HepG2 (cell line): ENCODE measurements around the gene SGF29. TPM values are rescaled to one million over a fixed set of nuclear protein-coding genes. Genes with fewer than 3 reads are reported as not detected.

Experiments
- ATM ChIP-seq: fragments of 450-650 bp; IDR thresholded peaks from 2 replicates; pipeline ENCODE4 v1.7.1; 2017; ENCODE audit warnings: mild to moderate bottlenecking, borderline replicate concordance
- DRAP1 ChIP-seq: IDR thresholded peaks from 2 replicates; pipeline ENCODE4 v1.6.1; 2016; ENCODE audit warnings: missing genetic modification reagents, missing compliant biosample characterization
- KDM1A ChIP-seq: IDR thresholded peaks from 2 replicates; pipeline ENCODE4 v1.6.1; 2016; ENCODE audit warnings: missing compliant biosample characterization
- KLF16 ChIP-seq, 2 experiments: sonication (generic) in 1 of 2; formaldehyde crosslinking in 1 of 2; IDR thresholded peaks; 2 replicates each; pipeline versions ENCODE4 v1.6.1 to v1.8.0; 2016 to 2023; ENCODE audit warnings: missing genetic modification reagents in 2 of 2, missing compliant biosample characterization in 1 of 2
- LRRFIP1 ChIP-seq: sonication (generic); formaldehyde crosslinking; conservative IDR thresholded peaks from 2 replicates; pipeline ENCODE4 v1.4.0; 2020; ENCODE audit warnings: missing genetic modification reagents
- MLX ChIP-seq: IDR thresholded peaks from 2 replicates; pipeline ENCODE4 v1.6.1; 2016
- ONECUT2 ChIP-seq: sonication (generic); formaldehyde crosslinking; IDR thresholded peaks from 2 replicates; pipeline ENCODE4 v1.4.0; 2020; ENCODE audit warnings: missing genetic modification reagents
- PCBP2 ChIP-seq: fragments of 200-400 bp; formaldehyde crosslinking; optimal IDR thresholded peaks from 2 replicates; pipeline ENCODE3; 2018; ENCODE audit warnings: low read length, low read depth; ENCODE audit not compliant: poor library complexity, severe bottlenecking
- PRDM15 ChIP-seq: sonication (generic); formaldehyde crosslinking; IDR thresholded peaks from 2 replicates; pipeline ENCODE4 v1.4.0; 2020; ENCODE audit warnings: missing genetic modification reagents
- RELA ChIP-seq: sonication (generic); formaldehyde crosslinking; IDR thresholded peaks from 2 replicates; pipeline ENCODE4 v1.4.0; 2020; ENCODE audit warnings: missing genetic modification reagents
- RFXANK ChIP-seq: IDR thresholded peaks from 2 replicates; pipeline ENCODE4 v1.6.1; 2016
- RNF2 ChIP-seq: fragments of 450-650 bp; conservative IDR thresholded peaks from 2 replicates; pipeline ENCODE4 v1.6.1; 2016; ENCODE audit warnings: low read depth
- SMAD1 ChIP-seq: sonication (generic); formaldehyde crosslinking; IDR thresholded peaks from 2 replicates; pipeline ENCODE4 v1.4.0; 2020; ENCODE audit warnings: missing genetic modification reagents, low read depth, mild to moderate bottlenecking, borderline replicate concordance
- ZBTB42 ChIP-seq: sonication (generic); formaldehyde crosslinking; IDR thresholded peaks from 2 replicates; pipeline ENCODE4 v1.5.0; 2020; ENCODE audit warnings: mild to moderate bottlenecking, missing genetic modification reagents
- ZC3H4 ChIP-seq: sonication (generic); formaldehyde crosslinking; IDR thresholded peaks from 2 replicates; pipeline ENCODE4 v1.4.0; 2020; ENCODE audit warnings: missing genetic modification reagents, borderline replicate concordance
- ZFP62 ChIP-seq: sonication (generic); formaldehyde crosslinking; IDR thresholded peaks from 2 replicates; pipeline ENCODE4 v1.4.0; 2020; ENCODE audit warnings: missing genetic modification reagents
- ZNF207 ChIP-seq: fragments of 450-650 bp; IDR thresholded peaks from 2 replicates; pipeline ENCODE4 v1.6.1; 2016; ENCODE audit warnings: antibody characterized with exemption, borderline replicate concordance
- ZNF292 ChIP-seq: sonication (generic); formaldehyde crosslinking; IDR thresholded peaks from 2 replicates; pipeline ENCODE4 v1.8.1; 2022; ENCODE audit warnings: mild to moderate bottlenecking, low read depth, missing genetic modification reagents, borderline replicate concordance
- ZNF296 ChIP-seq: sonication (generic); formaldehyde crosslinking; conservative IDR thresholded peaks from 2 replicates; pipeline ENCODE4 v1.5.0; 2020; ENCODE audit warnings: mild to moderate bottlenecking, missing genetic modification reagents
- ZNF451 ChIP-seq: sonication (generic); formaldehyde crosslinking; IDR thresholded peaks from 2 replicates; pipeline ENCODE4 v1.5.0; 2020; ENCODE audit warnings: mild to moderate bottlenecking, missing genetic modification reagents
- ZNF619 ChIP-seq: sonication (generic); formaldehyde crosslinking; IDR thresholded peaks from 2 replicates; pipeline ENCODE4 v1.4.0; 2020; ENCODE audit warnings: mild to moderate bottlenecking, missing genetic modification reagents
- ZNF776 ChIP-seq: sonication (generic); formaldehyde crosslinking; IDR thresholded peaks from 2 replicates; pipeline ENCODE4 v1.4.0; 2020; ENCODE audit warnings: mild to moderate bottlenecking, missing genetic modification reagents
- ZNF839 ChIP-seq: sonication (generic); formaldehyde crosslinking; IDR thresholded peaks from 2 replicates; pipeline ENCODE4 v1.4.0; 2020; ENCODE audit warnings: missing genetic modification reagents, mild to moderate bottlenecking, borderline replicate concordance
- polyA plus RNA-seq, 8 experiments: library from polyadenylated mRNA; depleted of rRNA in 3 of 8; stranded (reverse) in 7 of 8; unstranded in 1 of 8; fragments of >200 nt; fragmentation: Illumina TruSeq in 4 of 8; extraction: Trizol in 4 of 8; gene quantifications; 2 replicates each; pipeline versions ENCODE4 v1.2.1 to v1.2.3, GENCODE V29; 2011 to 2016; ENCODE audit warnings: low read depth in 4 of 8, missing spikeins in 1 of 8, mixed read lengths in 1 of 8; ENCODE audit not compliant: insufficient read depth in 1 of 8
- total RNA-seq, 5 experiments: library from RNA; depleted of rRNA; stranded (reverse); fragments of >200 nt; fragmentation: Illumina TruSeq; extraction: Trizol; gene quantifications; 2 replicates each; pipeline ENCODE4 v1.2.3, GENCODE V29; 2016; ENCODE audit warnings: low read depth in 1 of 5

The SGF29 gene
- total and polyA plus RNA-seq, 2 of the 13 experiments (the other 11 are each of a cell fraction or from before 2014, with no cell fraction given), result 5.0 to 29.4 TPM

- no peak for TF ChIP-seq ZNF296 (CRISPR knock-in tag)
- peak; percentile 85; the same call in 1 of the 2 replicates for TF ChIP-seq LRRFIP1
- TF ChIP-seq PRDM15 (CRISPR knock-in tag), result no peak
- peak; percentile 86 to 97; a peak in 3 of 4 replicates for TF ChIP-seq KLF16 (CRISPR knock-in tag; IDR thresholded peaks at IDR 0.05)
- TF ChIP-seq ZNF292, result peak; percentile 46; the same call in 1 of the 2 replicates
- TF ChIP-seq DRAP1 (CRISPR knock-in tag), result peak; percentile 85
- no peak for TF ChIP-seq ZNF207
- TF ChIP-seq ONECUT2 (CRISPR knock-in tag), result 0 out of 2 replicates have a peak, but pooled peaks have one; percentile 38
- TF ChIP-seq RELA (CRISPR knock-in tag), result peak; percentile 82; the same call in 1 of the 2 replicates
- 0 out of 2 replicates have a peak, but pooled peaks have one; percentile 89 for TF ChIP-seq ZNF619 (CRISPR knock-in tag)
- TF ChIP-seq ZFP62 (CRISPR knock-in tag), result no peak
- TF ChIP-seq KDM1A, result no peak
- TF ChIP-seq ZC3H4, result peak; percentile 62; the same call in 1 of the 2 replicates
- peak; percentile 54; the same call in 1 of the 2 replicates for TF ChIP-seq SMAD1 (CRISPR knock-in tag)
- no peak for TF ChIP-seq ATM
- peak; percentile 81 for TF ChIP-seq ZNF776 (CRISPR knock-in tag)
- peak; percentile 90; the same call in 1 of the 2 replicates for TF ChIP-seq ZNF451 (CRISPR knock-in tag)
- no peak for TF ChIP-seq PCBP2
- peak; percentile 91 for TF ChIP-seq RNF2
- no peak for TF ChIP-seq RFXANK (CRISPR knock-in tag)
- TF ChIP-seq MLX, result peak; percentile 67; the same call in 1 of the 2 replicates
- no peak for TF ChIP-seq ZNF839 (CRISPR knock-in tag)
- TF ChIP-seq ZBTB42, result 0 out of 2 replicates have a peak, but pooled peaks have one; percentile 81
Measured at GRCh38 chr16:28553776-28554633, at the start of gene SGF29 (continued).
